LNCAP (cell line): ENCODE results near the gene PPHLN1.

Experiments used
- CTCF ChIP-seq: fragments of 450-650 bp; IDR thresholded peaks from 2 replicates; pipeline ENCODE4 v1.5.1; 2017; ENCODE audit warnings: mild to moderate bottlenecking

Gene PPHLN1

GRCh38 chr12:42458575-42458974 is 132.6 kb downstream of the PPHLN1 start:
- no peak for TF ChIP-seq CTCF

GRCh38 chr12:42459336-42459847 is 133.4 kb downstream of the PPHLN1 start:
- no peak for TF ChIP-seq CTCF

- TF ChIP-seq CTCF = no peak
These were observed 136.5 kb downstream of the PPHLN1 start for GRCh38 chr12:42462486-42462885.

GRCh38 chr12:42463671-42464070 is 137.7 kb downstream of the PPHLN1 start:
- TF ChIP-seq CTCF = no peak

GRCh38 chr12:42468341-42468821 is 142.4 kb downstream of the PPHLN1 start:
- TF ChIP-seq CTCF = no peak

GRCh38 chr12:42468921-42469320 is 143.0 kb downstream of the PPHLN1 start:
- no peak for TF ChIP-seq CTCF

GRCh38 chr12:42469355-42470175 is 143.6 kb downstream of the PPHLN1 start:
- TF ChIP-seq CTCF = no peak
